ENCODE data around the gene RAPGEFL1.
"Not testable (repeated sequence)": the region's sequence is repeated elsewhere in the genome, so short reads cannot be mapped to it uniquely, and the experiment has no call there.

Gene RAPGEFL1

DNA sequence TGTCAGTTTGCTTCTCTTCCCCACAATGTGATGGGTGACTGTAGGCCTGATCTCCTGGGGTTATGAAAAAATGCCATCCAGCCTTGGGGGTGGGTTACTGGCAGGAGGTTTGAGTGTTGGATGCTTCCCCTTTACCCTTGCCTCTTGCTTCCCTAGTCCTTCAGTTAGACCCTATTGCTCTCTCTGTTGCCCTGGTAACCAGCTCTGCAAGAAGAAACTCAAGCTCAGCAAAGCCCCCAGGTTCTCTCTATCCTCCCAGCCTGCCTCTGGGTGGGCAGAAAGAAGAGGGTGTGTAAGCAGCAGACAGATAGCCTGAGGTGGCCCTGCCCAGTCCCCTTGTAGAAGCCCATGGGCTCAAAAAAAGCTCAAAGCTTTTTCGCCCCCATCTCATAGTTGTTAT, 2.8 kb upstream of the RAPGEFL1 start:
- no peak for DNase-seq (ENCODE audit: low read depth in 3 of 3)

GRCh38 chr17:40175928-40176753, 1.1 kb upstream of the RAPGEFL1 start:
- DNase-seq (ENCODE audit: low read depth in 3 of 3), result no peak

DNA sequence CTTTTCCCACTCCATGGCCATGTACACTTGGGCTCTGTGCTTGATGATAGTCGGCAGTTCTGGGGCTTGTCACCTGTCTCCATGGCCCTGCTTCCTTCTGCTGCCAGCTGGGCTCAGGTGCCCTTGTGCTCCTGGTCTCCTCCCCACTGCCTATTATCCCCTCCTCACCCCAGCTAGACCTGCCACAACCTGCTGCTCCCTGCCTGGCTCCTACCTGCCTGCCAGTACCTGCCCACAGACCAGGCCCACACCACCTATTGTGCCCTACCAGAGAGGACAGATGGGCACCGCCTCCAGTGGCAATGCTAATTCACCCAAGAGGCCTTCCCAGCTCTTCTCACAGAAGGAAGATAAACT, 538 bp upstream of the RAPGEFL1 start:
- DNase-seq (ENCODE audit: low read depth in 3 of 3), result no peak

DNA sequence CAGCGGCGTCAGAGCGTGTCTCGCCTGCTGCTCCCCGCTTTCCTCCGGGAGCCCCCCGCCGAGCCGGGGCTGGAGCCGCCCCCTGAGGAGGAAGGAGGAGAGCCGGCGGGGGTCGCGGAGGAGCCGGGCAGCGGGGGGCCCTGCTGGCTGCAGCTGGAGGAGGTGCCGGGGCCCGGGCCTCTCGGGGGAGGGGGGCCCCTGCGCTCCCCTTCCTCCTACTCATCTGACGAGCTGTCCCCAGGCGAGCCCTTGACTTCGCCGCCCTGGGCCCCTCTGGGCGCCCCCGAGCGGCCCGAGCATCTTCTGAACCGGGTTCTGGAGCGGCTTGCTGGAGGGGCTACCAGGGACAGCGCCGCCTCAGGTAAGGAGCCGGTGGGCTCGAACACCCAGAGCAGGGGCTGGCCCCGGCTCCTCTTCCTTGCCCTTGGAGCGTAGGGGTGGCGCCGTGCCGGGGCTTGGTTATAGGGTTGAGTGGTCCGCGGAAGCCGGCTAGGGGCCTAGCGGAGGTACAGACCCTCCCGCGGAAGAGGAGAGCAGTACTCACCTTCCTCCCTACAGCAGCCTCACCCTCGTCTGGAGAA, 841 bp downstream of the RAPGEFL1 start:
- DNase-seq (ENCODE audit: low read depth in 3 of 3), result no peak

DNA sequence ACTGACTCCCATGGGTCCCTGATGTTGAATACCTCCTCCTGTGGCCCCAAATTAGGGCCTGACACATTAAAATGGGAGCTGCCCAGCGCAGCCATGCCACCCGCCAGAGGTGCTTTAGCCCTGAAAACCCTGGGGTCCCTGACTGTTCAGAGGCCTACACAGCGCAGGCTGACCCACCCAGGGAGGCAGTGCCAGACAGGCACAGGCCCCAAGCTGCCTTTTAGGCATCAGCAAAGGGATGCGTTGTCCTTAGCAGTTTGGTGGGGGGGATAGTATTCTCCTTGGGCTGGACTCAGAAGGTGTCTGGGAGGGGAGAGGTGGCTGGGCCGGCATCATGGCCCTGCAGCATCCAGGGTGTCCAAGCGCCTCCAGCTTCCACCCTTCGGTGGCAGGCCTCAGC, 1.4 kb downstream of the RAPGEFL1 start:
- DNase-seq (ENCODE audit: low read depth in 3 of 3), result no peak

DNA sequence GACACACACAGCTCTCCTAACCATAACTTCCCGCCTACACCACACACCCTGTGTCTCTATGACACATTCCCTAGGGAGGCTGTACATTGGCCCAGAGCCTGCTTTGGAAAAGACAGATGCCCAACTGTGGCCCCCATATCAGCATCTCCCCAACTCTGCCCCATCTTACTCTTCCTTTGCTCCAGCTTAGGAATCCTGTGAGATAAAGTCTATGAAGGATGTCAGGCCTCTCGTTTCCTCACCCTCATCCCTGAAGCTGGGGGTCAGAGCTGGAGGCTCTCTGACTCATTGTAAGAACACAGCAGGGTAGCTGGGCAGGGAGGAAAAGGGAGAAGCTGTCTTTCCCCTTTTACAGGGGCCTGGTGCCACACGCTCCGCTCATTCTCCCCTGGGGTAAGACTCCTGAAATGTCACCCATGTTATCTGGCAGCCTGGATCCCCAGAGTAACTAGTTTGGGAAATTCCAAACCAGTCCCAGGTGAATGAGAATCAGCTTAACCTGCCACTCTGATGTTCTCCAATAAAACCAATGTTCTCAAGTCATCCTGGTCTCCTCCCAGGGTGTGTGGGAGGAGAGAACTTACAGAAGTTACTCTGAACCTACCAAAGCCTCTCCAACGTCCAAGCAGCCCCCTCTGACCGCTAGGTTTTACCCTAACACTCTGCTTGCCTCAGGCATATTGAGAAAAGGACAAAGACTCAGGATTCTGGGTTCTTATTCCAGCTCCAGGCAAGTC, 2.8 kb downstream of the RAPGEFL1 start:
- DNase-seq (ENCODE audit: low read depth in 3 of 3), result no peak

DNA sequence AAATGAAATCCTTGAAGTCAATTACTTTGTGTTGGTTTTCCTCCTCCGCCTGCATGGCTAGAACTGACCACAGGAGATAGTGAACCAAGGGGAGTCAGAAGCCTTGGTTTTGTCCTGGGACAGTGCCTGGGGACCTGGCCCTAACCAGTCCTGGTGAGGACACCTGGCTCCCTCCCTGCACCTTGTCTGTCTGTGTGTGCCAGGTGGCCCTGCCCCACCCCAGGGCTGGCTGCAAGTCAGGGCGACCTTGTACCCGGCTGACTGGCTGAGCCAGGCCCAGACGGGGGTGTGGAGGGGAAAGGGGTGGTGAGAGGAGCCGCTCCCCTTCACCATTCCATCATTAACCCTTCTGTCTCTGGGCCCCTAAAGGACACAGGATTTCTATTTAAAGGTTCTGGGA, 3.4 kb downstream of the RAPGEFL1 start:
- no peak for DNase-seq (ENCODE audit: low read depth in 3 of 3)

DNA sequence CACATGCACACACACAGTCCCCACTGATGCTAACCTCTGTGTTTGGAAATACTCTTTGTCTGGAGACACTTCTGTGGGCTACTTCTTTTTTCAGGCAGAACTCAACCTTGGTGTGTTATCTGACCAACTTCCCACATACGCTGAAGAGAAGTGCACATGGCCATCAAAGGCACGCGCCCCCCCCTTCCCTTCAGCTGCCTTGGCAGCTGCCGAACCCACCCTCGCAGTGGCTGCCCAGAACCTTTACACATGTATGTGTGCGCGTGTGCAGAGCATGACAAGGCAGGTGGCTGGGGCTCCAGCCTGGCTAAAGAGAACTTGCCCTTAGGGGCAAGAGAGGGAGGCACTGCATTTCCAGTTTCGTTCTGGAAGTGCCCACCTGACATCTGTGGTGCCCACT, 3.9 kb downstream of the RAPGEFL1 start:
- no peak for DNase-seq (ENCODE audit: low read depth in 3 of 3)

GRCh38 chr17:40182606-40183005, 5.3 kb downstream of the RAPGEFL1 start:
- no peak for DNase-seq (ENCODE audit: low read depth in 3 of 3)

GRCh38 chr17:40187238-40187637, 10.0 kb downstream of the RAPGEFL1 start:
- no peak for DNase-seq (ENCODE audit: low read depth in 3 of 3)

DNA sequence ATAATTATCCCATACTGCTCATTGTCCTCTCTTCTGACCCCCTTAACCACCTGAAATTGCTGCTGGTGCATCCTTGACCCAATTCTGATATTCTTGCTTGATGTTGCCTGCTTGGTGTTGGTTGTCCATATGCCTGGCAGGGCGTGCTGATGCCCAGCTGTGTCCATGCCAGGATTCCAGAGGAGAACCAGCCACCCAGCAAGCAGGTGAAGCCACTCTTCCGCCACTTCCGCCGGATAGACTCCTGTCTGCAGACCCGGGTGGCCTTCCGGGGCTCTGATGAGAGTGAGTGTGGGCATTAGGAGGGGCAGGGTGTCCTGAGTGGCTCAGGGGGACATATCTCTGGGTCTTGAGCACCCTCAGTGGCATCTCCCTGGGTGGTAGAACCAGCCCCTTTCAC, 11.4 kb downstream of the RAPGEFL1 start:
- no peak for DNase-seq (ENCODE audit: low read depth in 3 of 3)

DNA sequence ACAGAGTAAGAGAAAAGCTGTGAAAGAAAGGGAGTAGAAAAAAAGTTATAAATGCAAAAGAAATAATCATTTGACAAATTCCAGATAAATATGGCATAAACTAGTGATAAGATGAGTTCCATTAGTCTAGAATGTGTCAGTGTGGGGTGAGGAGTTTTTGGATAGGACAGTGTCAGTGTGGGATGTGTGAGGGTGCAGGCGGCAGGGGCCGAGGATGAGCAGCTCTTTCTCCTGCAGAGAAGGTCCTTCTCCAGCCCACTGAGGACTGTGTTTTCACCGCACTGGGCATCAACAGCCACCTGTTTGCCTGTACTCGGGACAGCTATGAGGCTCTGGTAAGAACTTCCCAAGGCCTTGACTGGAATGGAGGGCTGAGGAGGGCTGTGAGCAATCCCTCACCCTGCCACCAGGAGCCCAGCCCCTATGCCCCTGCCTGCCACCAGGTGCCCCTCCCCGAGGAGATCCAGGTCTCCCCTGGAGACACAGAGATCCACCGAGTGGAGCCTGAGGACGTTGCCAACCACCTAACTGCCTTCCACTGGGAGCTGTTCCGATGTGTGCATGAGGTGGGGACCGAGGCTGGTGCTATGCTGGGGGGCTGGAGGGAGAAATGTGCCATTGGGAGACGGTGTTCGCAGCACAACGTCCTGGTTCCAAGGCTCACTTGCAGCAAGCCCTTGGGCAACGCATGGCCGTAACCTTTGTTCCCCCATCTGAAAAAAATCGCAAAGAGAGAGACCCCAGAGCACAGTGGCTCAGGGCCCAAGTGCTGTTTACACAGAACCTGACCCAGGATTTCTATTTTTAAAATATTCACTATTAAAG, 13.1 kb downstream of the RAPGEFL1 start:
- DNase-seq (ENCODE audit: low read depth in 3 of 3), result no peak

DNA sequence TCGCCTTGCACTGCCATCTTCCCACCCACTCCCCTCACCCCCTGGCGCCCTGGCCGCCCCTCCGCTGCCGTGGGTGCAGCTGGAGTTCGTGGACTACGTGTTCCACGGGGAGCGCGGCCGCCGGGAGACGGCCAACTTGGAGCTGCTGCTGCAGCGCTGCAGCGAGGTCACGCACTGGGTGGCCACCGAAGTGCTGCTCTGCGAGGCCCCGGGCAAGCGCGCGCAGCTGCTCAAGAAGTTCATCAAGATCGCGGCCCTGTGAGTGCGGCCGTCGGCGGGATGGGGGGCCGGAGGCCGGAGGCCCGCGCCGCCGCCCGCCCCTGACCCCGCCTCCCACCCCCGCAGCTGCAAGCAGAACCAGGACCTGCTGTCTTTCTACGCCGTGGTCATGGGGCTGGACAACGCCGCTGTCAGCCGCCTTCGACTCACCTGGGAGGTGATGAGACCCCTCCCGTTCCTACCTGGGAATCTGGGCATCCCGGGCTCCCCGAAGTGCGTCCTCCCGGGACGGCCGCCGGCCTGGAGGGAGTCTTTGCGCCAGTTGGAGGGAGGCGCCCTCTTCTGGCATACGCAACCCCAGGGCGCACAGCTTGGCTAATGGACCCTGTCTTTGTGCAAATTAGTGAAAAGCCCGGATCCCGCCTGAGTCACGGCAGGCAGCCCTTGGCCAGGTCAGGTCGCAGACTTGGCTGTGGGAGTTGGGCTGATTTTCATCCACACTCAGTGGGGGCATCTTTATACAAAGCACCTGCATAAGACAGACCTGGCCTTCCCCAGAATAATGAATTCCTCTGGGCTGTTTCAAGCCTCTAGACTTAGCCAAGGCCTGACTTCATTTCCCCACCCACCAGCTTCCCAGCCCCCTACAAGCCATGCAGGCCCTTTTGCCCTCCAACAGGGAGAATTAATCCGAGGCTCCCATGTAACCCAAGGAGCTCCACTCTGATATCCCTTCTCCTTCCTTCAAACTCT, 14.3 kb downstream of the RAPGEFL1 start:
- peak; percentile 32 to 42 (median 37) for DNase-seq (ENCODE audit: low read depth in 3 of 3)

DNA sequence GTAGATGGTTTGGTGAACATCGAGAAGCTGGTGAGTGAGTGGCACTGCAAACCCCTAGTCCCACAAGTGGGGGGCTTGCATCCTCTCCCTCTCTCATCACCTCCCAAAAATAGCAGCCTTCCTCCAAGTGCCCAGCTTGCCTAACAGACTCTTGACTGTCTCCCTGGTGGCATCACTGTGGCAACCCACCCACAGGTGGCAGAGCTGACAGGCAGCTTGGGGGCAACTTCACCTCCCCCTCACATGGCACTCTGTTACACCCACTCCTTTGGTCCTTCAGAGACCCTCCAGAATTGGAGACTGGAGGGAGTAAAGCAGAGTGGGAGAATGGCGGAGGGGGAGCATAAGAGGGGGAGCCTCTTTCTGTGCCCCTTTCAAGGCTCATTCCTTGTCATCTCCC, 15.7 kb downstream of the RAPGEFL1 start:
- DNase-seq (ENCODE audit: low read depth in 3 of 3), result no peak

DNA sequence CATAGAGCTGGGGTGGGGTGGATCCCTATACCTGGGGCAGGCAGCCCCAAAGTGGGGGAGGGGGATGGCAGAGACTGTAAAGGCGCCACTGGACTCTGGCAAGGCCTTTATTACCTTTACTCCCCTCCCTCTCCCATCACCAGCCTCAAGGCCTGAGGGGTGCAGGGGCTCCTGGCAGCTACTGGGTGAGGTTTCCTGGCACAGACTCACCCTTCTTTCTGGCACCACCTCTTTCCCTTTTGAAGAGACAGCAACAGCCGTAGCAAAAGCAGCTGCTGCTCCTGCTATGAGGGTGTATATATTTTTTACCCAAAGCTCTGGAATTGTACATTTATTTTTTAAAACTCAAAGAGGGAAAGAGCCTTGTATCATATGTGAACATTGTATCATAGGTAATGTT, 17.6 kb downstream of the RAPGEFL1 start:
- DNase-seq (ENCODE audit: low read depth in 3 of 3), result no peak

DNA sequence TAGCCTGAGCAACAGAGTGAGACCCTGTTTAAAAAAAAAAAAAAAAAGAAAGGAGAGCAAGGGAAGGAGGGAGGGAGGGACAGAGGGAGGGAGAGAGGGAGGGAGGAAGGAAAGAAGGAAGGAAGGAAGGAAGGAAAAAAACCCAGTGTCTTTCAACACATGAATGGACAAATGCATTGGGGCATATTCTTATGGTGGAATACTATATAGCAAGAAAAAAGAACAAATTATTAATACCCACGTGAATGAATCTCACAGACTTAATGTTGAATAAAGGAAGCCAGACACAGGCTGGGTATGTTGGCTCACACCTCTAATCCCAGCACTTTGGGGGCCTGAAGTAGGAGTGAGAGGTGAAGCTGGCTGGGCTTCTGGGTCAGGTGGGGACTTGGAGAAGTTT, 20.3 kb downstream of the RAPGEFL1 start:
- no peak for DNase-seq (ENCODE audit: low read depth in 3 of 3)

GRCh38 chr17:40197965-40198456, 20.7 kb downstream of the RAPGEFL1 start:
- not testable (repeated sequence) for DNase-seq (ENCODE audit: low read depth in 3 of 3)

DNA sequence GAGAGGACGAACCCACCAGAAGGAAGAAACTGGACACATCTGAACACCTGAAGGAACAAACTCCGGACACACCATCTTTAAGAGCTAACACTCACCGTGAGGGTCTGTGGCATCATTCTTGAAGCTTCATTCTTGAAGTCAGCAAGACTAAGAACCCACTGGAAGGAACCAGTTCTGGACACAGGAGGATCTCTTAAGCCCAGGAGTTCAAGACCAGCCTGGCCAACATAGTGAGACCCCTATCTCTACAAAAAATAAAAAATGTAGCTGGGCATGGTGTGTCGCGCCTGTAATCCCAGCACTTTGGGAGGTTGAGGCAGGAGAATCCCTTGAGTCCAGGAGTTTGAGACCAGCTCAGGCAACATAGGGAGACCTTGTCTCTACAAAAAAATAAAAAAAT, 21.3 kb downstream of the RAPGEFL1 start:
- DNase-seq (ENCODE audit: low read depth in 3 of 3), result no peak

- DNase-seq (ENCODE audit: low read depth in 3 of 3), result no peak
Observed at GRCh38 chr17:40203131-40203530, 25.9 kb downstream of the RAPGEFL1 start.

GRCh38 chr17:40206193-40206592, 28.9 kb downstream of the RAPGEFL1 start:
- not testable (repeated sequence) for DNase-seq (ENCODE audit: low read depth in 3 of 3)

All from stimulated activated CD4-positive, alpha-beta T cell treated with anti-CD3 and anti-CD28 coated beads, TNF-alpha, amount 100 ng/mL, for 4 hours (primary cell).